ENCODE data around the gene KLHL29.

KLHL29 gene

DNA sequence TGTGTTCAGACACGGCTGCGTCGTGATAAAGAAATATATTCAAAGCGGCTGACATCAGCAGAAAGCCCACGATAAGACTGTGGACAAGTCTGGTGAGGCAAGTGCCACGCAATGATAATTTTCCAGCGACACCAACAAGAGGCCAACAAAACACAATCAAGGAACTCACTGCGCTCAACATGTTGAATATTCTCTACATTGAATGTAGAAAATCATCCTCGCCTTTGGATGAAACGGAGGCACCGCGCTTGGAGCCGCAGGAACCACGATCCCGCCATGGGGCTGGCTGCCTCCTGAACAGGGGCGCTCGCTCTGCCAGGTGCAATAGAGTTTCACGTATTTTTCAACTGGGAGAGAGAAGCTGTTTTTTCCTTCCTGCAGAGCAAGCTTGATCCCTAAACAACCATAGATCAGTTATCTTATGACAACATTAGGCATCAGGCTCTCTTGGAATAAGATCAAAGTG is 321.7 kb downstream of the KLHL29 start:
- H4K8ac ChIP-seq (ENCODE audit: low read depth, low read length): no peak overlapping the region
- H2AFZ ChIP-seq (ENCODE audit: low read length): no peak overlapping the region
- no peak overlapping the region for H3K4ac ChIP-seq (ENCODE audit: low read length)
- H3K14ac ChIP-seq (ENCODE audit: low read length): no peak overlapping the region
- H3K23ac ChIP-seq (ENCODE audit: low read depth, low read length, poor library complexity): no peak overlapping the region
- H3K27ac ChIP-seq (replicated peaks; ENCODE audit: low read length): no peak overlapping the region
- WGBS, 2 donors (ENCODE audit: extremely low coverage in 2 of 2, insufficient read length in 2 of 2, insufficient replicate concordance in 1 of 2): no CpG with 5 or more reads among the region's 18 CpGs
- H2AK5ac ChIP-seq (ENCODE audit: low read depth, low read length): no peak overlapping the region
- no peaks in the 10 kb centered on the region for H3K79me1 ChIP-seq (ENCODE audit: low read depth, low read length)
- H3K9ac ChIP-seq (ENCODE audit: low read depth, low read length, poor library complexity): no peak overlapping the region
- no peak overlapping the region for H3K4me2 ChIP-seq (ENCODE audit: insufficient read depth, low read length, poor library complexity, severe bottlenecking)
- H2BK5ac ChIP-seq (ENCODE audit: low read length): no peak overlapping the region
- no peak for DNase-seq (ENCODE audit: low spot score)
- peaks cover 0 to 61% of the 10 kb centered on the region in 2 donors for H3K36me3 ChIP-seq (replicated peaks in 1 of 2; ENCODE audit: control insufficient read depth in 2 of 2, insufficient read depth in 2 of 2, low read length in 2 of 2)
- peaks cover 0 to 4% of the 10 kb centered on the region in 2 donors for H3K9me3 ChIP-seq (replicated peaks in 1 of 2; ENCODE audit: control insufficient read depth in 2 of 2, insufficient read depth in 1 of 2, low read depth in 1 of 2, low read length in 2 of 2)
- no peaks in the 10 kb centered on the region for H3K4me1 ChIP-seq (ENCODE audit: control insufficient read depth in 2 of 2, insufficient read depth in 1 of 2, low read depth in 1 of 2, low read length in 2 of 2)
- no peak overlapping the region for H2BK15ac ChIP-seq (ENCODE audit: low read length)
- H3K18ac ChIP-seq (ENCODE audit: low read length): no peak overlapping the region
- no peaks in the 10 kb centered on the region for H3K27me3 ChIP-seq (ENCODE audit: control insufficient read depth in 3 of 3, insufficient read depth in 3 of 3, low read depth in 1 of 3, low read length in 3 of 3)
- H4K91ac ChIP-seq (ENCODE audit: low read depth, low read length, poor library complexity): no peak overlapping the region
- H3K4me3 ChIP-seq (ENCODE audit: low read length in 2 of 2): no peak overlapping the region
- H2BK120ac ChIP-seq (ENCODE audit: low read depth, low read length): no peak overlapping the region
- H2BK12ac ChIP-seq (ENCODE audit: low read length): no peak overlapping the region

- H4K91ac ChIP-seq (ENCODE audit: low read depth, low read length, poor library complexity): no peak overlapping the region
- WGBS, 2 donors (ENCODE audit: extremely low coverage in 2 of 2, insufficient read length in 2 of 2, insufficient replicate concordance in 1 of 2): no CpG with 5 or more reads among the region's 9 CpGs
These were observed 322.1 kb downstream of the KLHL29 start for GRCh38 chr2:23707096-23707495.

GRCh38 chr2:23708771-23709170 is 323.8 kb downstream of the KLHL29 start:
- no CpG with 5 or more reads among the region's 6 CpGs for WGBS, 2 donors (ENCODE audit: extremely low coverage in 2 of 2, insufficient read length in 2 of 2, insufficient replicate concordance in 1 of 2)
- Histone ChIP-seq H3K14ac (ENCODE audit: low read length) (no peak overlapping the region), H3K4me1 (ENCODE audit: control insufficient read depth in 2 of 2, insufficient read depth in 1 of 2, low read depth in 1 of 2, low read length in 2 of 2) (peaks cover 9 to 15% of the 10 kb centered on the region in 2 donors), H3K27me3 (ENCODE audit: control insufficient read depth in 3 of 3, insufficient read depth in 3 of 3, low read depth in 1 of 3, low read length in 3 of 3) (no peaks in the 10 kb centered on the region), H3K4ac (ENCODE audit: low read length) (no peak overlapping the region), H2AK5ac (ENCODE audit: low read depth, low read length) (no peak overlapping the region), H2AFZ (ENCODE audit: low read length) (no peak overlapping the region), H3K36me3 (replicated peaks in 1 of 2; ENCODE audit: control insufficient read depth in 2 of 2, insufficient read depth in 2 of 2, low read length in 2 of 2) (peaks cover 0 to 47% of the 10 kb centered on the region in 2 donors), H3K18ac (ENCODE audit: low read length) (no peak overlapping the region), H4K91ac (ENCODE audit: low read depth, low read length, poor library complexity) (no peak overlapping the region), H3K23ac (ENCODE audit: low read depth, low read length, poor library complexity) (no peak overlapping the region), H3K9me3 (replicated peaks in 1 of 2; ENCODE audit: control insufficient read depth in 2 of 2, insufficient read depth in 1 of 2, low read depth in 1 of 2, low read length in 2 of 2) (peaks cover 0 to 4% of the 10 kb centered on the region in 2 donors), H2BK12ac (ENCODE audit: low read length) (no peak overlapping the region), H3K9ac (ENCODE audit: low read depth, low read length, poor library complexity) (no peak overlapping the region), H2BK15ac (ENCODE audit: low read length) (no peak overlapping the region), H3K4me2 (ENCODE audit: insufficient read depth, low read length, poor library complexity, severe bottlenecking) (no peak overlapping the region), H4K8ac (ENCODE audit: low read depth, low read length) (no peak overlapping the region), H3K79me1 (ENCODE audit: low read depth, low read length) (no peaks in the 10 kb centered on the region), H2BK120ac (ENCODE audit: low read depth, low read length) (no peak overlapping the region), H2BK5ac (ENCODE audit: low read length) (no peak overlapping the region), H3K4me3 (ENCODE audit: low read length in 2 of 2) (no peak overlapping the region), H3K27ac (replicated peaks; ENCODE audit: low read length) (no peak overlapping the region)
- DNase-seq (ENCODE audit: low spot score): no peak

More at GRCh38 chr2:23707096-23707495, 322.1 kb downstream of the KLHL29 start:
- Histone ChIP-seq H3K4ac (ENCODE audit: low read length) (no peak overlapping the region), H3K79me1 (ENCODE audit: low read depth, low read length) (no peaks in the 10 kb centered on the region), H2BK5ac (ENCODE audit: low read length) (no peak overlapping the region), H3K27ac (replicated peaks; ENCODE audit: low read length) (no peak overlapping the region), H2BK15ac (ENCODE audit: low read length) (no peak overlapping the region), H2BK120ac (ENCODE audit: low read depth, low read length) (no peak overlapping the region), H3K4me3 (ENCODE audit: low read length in 2 of 2) (no peak overlapping the region), H3K9ac (ENCODE audit: low read depth, low read length, poor library complexity) (no peak overlapping the region), H3K14ac (ENCODE audit: low read length) (no peak overlapping the region), H2AK5ac (ENCODE audit: low read depth, low read length) (no peak overlapping the region), H3K4me1 (ENCODE audit: control insufficient read depth in 2 of 2, insufficient read depth in 1 of 2, low read depth in 1 of 2, low read length in 2 of 2) (peaks cover 3 to 4% of the 10 kb centered on the region in 2 donors), H4K8ac (ENCODE audit: low read depth, low read length) (no peak overlapping the region), H2AFZ (ENCODE audit: low read length) (no peak overlapping the region), H2BK12ac (ENCODE audit: low read length) (no peak overlapping the region), H3K9me3 (replicated peaks in 1 of 2; ENCODE audit: control insufficient read depth in 2 of 2, insufficient read depth in 1 of 2, low read depth in 1 of 2, low read length in 2 of 2) (peaks cover 0 to 4% of the 10 kb centered on the region in 2 donors), H3K23ac (ENCODE audit: low read depth, low read length, poor library complexity) (no peak overlapping the region), H3K18ac (ENCODE audit: low read length) (no peak overlapping the region), H3K36me3 (replicated peaks in 1 of 2; ENCODE audit: control insufficient read depth in 2 of 2, insufficient read depth in 2 of 2, low read length in 2 of 2) (peaks cover 0 to 61% of the 10 kb centered on the region in 2 donors), H3K4me2 (ENCODE audit: insufficient read depth, low read length, poor library complexity, severe bottlenecking) (no peak overlapping the region), H3K27me3 (ENCODE audit: control insufficient read depth in 3 of 3, insufficient read depth in 3 of 3, low read depth in 1 of 3, low read length in 3 of 3) (no peaks in the 10 kb centered on the region)
- no peak for DNase-seq (ENCODE audit: low spot score)

GRCh38 chr2:23709311-23709710 is 324.3 kb downstream of the KLHL29 start:
- peaks cover 0 to 42% of the 10 kb centered on the region in 2 donors for H3K36me3 ChIP-seq (replicated peaks in 1 of 2; ENCODE audit: control insufficient read depth in 2 of 2, insufficient read depth in 2 of 2, low read length in 2 of 2)
- H3K9ac ChIP-seq (ENCODE audit: low read depth, low read length, poor library complexity): no peak overlapping the region
- DNase-seq (ENCODE audit: low spot score): no peak
- peaks cover 0 to 4% of the 10 kb centered on the region in 2 donors for H3K9me3 ChIP-seq (replicated peaks in 1 of 2; ENCODE audit: control insufficient read depth in 2 of 2, insufficient read depth in 1 of 2, low read depth in 1 of 2, low read length in 2 of 2)
- peaks cover 9 to 15% of the 10 kb centered on the region in 2 donors for H3K4me1 ChIP-seq (ENCODE audit: control insufficient read depth in 2 of 2, insufficient read depth in 1 of 2, low read depth in 1 of 2, low read length in 2 of 2)
- H3K23ac ChIP-seq (ENCODE audit: low read depth, low read length, poor library complexity): no peak overlapping the region
- H2BK5ac ChIP-seq (ENCODE audit: low read length): no peak overlapping the region
- no peaks in the 10 kb centered on the region for H3K79me1 ChIP-seq (ENCODE audit: low read depth, low read length)
- WGBS, 2 donors (ENCODE audit: extremely low coverage in 2 of 2, insufficient read length in 2 of 2, insufficient replicate concordance in 1 of 2): no CpG with 5 or more reads among the region's 8 CpGs
- no peak overlapping the region for H4K91ac ChIP-seq (ENCODE audit: low read depth, low read length, poor library complexity)
- H3K27me3 ChIP-seq (ENCODE audit: control insufficient read depth in 3 of 3, insufficient read depth in 3 of 3, low read depth in 1 of 3, low read length in 3 of 3): no peaks in the 10 kb centered on the region
- no peak overlapping the region for H3K4ac ChIP-seq (ENCODE audit: low read length)
- H2AK5ac ChIP-seq (ENCODE audit: low read depth, low read length): no peak overlapping the region
- no peak overlapping the region for H3K4me3 ChIP-seq (ENCODE audit: low read length in 2 of 2)
- no peak overlapping the region for H2BK15ac ChIP-seq (ENCODE audit: low read length)
- no peak overlapping the region for H4K8ac ChIP-seq (ENCODE audit: low read depth, low read length)
- no peak overlapping the region for H2BK12ac ChIP-seq (ENCODE audit: low read length)
- no peak overlapping the region for H3K27ac ChIP-seq (replicated peaks; ENCODE audit: low read length)
- H3K4me2 ChIP-seq (ENCODE audit: insufficient read depth, low read length, poor library complexity, severe bottlenecking): no peak overlapping the region
- H3K14ac ChIP-seq (ENCODE audit: low read length): no peak overlapping the region
- H3K18ac ChIP-seq (ENCODE audit: low read length): no peak overlapping the region
- H2BK120ac ChIP-seq (ENCODE audit: low read depth, low read length): no peak overlapping the region
- no peak overlapping the region for H2AFZ ChIP-seq (ENCODE audit: low read length)
